Stimulated activated naive CD4-positive, alpha-beta T cell treated with Interleukin-2 at 50 U/mL for 16 hours (primary cell): ENCODE results near the gene OTOF.

Experiments
- DNase-seq: peaks from one replicate; lab custom pipeline; 2025; lab: John Stamatoyannopoulos, UW

OTOF gene

DNA sequence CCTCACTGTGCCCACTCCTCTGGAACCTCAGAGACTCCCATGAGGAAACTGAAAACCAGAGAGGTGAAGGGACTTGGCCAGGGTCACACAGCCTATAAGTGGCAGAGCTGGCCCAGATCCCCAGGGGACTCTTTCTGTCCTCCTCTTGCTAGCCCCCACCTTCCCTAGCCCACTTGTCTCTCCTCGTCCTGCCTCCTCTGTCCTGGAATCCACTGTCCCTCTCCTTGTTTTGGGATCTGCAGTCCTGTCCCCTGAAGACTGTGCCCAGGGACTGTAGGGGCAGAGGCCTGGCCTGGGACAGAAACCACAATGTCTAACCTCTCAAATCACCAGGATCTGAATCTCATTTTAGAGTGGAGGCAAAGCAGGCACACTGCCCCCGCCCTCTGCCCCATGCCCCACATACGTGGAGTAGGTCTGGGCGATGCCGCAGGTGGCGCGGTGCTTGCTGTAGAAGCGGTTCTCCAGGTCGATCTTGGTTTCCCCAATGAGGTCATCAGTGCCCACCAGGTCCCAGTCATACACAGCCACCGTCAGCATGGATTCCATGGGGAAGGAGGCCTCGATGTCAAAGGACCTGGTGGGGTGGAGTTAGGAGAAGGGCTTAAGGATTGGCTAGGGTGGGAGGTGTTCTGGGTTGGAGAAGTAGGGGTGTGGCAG, 12.5 kb downstream of the OTOF start:
- DNase-seq: no peak

DNA sequence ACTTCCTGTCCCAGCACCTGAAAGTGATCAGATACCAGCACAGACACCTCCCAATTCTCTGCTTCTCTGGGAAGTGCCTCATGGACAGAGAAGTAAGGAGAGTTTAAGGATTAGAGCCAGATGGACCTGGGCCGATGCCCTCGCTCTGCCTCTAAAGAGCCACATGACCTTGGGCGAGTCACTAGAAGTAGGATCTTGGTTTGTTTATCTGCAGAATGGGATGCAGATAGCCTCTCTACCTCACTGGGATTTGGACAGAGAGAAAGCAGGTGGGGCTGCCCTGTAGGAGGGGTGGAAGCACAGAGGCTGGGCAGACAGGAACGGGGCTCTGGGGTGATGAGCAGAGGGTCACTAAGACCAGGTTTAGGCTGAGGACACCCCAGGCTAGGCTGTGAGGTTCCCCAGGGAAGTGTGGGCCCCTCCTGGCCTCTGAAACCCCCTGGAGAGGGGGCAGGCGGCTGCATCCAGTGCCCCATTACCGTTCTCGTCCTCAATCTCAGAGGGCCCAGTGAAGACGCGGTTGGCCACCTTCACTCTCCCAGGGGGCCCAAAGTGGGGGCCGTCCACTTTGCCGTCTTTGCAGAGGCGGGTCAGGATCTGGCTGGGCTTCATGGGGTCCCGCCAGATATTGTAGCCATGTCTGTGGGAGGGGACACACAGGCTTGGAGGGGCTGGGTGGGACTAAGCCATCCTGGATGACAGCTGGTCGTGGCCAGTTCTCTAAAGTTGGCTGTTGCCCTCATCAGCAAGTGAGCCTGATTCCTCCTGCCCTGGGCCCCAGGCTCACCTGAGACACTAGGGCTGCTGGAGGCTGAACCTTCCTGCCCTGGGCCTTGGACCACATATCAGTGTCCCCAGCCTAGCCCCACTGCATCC, 13.3 kb downstream of the OTOF start:
- DNase-seq: no peak

DNA sequence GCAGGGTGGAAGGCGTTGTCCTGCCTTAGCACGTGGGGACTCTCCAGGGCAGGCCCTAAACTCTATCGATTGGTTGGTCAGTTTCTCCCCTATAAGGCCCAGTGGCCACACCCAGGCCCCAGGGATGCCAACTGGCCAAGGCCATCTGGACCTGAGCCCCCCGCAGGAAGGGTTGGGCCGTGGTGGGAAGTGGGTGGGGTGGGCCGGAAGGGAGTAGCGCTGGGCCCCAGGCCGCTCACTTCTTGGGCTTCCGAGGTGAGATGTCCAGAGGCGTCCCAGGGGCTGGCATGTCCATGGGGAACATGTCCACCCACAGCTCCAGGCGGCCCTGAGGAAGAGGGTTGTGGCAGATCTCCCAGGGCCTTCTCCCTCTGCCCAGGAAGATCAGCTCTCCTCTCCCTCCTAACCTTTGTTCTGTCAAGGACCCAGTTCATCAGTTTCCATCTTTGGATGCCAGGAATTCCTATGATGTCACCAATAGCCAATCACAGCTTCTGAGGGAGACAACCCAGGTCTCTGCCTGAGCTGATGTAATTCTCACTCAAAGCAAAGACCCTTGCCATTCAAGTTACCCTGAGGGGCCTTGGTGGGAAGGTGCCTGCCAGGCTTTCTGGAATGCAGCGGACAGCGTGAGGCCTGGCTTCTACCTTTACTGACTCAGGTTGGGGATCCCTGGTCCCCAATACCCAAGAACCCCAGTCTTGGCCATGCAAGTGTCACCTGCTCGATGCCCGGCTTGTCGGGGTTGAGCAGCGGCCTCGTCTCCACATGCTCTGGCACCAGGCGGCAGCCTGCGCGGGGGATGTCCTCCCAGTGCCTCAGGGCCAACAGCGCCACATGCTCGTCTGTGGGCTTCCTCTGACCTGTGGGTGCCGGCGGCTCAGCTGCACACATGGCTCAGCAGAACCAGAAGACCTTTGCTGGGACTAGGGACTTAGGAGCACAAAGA, 14.4 kb downstream of the OTOF start:
- no peak for DNase-seq

DNA sequence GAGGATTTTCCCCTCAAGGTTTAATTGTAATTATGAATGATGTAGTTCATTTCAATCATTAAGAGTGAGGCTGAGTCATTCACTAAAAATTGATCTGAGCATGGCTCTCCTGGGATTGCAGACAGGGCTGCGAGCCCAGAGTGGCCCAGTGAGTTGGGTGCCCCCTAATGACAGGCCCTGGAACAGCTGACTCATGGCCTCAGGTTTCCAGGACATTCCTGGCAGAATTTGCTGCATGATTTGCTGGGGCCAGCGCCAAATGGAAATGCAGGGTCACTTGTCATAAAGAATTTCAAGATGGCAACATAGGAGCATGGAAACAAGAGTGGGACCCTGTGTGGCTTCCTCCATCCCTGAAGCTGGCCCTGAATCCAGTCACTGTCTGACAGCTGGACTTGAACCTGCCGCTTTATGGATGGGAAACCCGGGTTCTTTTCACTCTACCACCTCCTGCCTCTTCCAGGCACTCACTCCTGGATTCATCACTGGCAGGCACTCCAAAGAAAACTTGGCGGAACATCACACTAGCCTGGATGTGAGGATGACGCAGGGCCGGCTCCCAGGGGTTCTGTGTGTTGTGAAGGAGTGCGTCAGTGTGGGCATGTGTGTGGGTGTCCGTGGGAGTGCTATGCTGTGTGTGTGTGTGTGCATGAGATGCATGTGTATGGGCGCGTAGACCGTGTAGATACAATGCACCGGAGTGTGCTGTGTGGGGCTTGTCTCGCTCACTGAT, 15.2 kb downstream of the OTOF start:
- DNase-seq: no peak

DNA sequence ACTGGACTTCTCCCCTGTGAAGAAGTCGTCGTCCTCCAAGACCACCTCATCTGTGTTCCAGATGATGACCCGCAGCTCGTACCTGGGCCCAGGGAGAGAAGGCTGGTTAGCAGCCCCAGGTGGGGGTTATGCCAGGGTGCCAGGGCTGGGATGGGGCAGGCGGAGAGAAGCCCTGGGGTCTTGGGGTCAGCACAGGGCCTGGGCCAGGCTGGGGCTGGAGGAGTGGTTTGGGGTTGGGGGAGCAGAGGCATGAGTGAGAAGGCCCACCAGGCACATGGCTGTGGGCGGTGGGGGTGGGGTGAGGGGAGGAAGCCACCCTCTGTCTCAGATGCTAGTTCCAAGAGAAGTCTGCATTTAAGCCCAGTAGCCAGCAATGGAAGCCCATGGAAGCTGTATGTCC, 15.8 kb downstream of the OTOF start:
- no peak for DNase-seq

DNA sequence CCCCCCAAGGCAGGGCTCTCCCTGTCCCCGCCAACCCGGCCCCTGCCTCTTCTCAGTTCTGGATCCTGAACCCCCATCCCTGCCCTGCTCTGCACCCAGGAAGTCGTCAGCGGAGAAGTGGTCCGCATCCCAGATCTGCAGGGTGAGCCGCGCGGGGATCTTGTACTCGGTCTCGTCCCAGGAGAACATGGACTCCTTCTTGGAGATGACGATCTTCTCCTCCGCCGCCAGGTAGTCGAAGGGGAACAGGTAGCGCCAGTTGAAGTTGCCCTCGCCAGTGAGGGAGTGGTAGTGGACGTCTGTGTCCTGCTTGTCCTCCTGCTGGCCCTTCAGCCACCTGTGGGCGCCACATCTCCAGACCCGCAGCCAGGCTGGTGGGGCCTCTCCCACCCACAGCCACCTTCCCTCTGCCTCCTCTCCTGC, 16.3 kb downstream of the OTOF start:
- DNase-seq: no peak

DNA sequence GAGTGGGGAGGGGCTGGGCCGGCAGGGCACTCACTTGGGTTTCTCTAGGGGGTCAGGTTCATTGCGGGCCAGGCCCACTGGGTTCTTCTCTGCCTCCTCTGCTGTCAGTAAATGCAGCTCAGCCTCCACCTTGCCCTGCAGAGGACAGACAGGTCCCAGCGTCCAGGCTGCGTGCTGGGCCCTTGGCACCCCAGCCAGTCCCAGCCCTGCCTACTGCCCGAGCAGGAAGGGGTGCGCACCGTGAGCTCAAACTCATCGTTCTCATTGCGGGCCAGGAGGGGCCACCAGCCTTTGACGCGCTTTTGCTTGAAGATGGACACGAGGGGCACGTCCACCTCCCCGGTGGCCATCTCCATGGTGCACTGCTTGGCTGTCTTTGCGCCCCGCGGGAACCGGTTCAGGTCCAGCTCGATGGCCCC, 17.3 kb downstream of the OTOF start:
- DNase-seq: no peak

DNA sequence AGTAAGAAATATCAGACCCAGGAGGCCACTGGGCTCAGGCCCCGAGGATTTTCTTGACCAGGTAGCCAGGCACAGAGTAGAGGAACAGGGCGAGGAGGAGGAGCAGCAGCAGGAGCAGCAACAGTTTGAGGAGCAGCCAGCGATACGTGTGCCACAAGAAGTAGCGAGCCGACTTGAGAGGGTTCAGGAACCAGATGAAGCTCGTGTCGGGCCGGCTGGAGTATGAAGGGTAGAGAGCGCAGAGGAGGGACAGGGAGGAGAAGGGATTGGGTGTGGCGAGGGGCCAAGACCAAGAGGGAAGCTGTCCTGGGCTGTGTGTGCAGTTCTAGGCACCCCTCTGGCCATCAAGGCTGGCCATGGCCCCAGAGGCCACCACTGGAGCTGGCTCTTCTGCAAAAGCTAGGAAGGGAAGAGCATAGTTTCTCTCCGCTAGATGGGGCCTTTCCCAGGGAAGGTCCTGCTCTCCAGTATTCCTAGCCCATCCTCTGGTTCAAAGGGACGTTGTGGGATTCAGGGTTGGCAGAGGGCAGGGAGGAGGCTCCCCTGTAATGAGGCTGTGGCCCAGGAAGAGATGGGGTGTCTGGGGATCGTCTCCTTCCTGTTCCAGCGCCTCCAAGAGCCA, 17.8 kb downstream of the OTOF start:
- DNase-seq: no peak

DNA sequence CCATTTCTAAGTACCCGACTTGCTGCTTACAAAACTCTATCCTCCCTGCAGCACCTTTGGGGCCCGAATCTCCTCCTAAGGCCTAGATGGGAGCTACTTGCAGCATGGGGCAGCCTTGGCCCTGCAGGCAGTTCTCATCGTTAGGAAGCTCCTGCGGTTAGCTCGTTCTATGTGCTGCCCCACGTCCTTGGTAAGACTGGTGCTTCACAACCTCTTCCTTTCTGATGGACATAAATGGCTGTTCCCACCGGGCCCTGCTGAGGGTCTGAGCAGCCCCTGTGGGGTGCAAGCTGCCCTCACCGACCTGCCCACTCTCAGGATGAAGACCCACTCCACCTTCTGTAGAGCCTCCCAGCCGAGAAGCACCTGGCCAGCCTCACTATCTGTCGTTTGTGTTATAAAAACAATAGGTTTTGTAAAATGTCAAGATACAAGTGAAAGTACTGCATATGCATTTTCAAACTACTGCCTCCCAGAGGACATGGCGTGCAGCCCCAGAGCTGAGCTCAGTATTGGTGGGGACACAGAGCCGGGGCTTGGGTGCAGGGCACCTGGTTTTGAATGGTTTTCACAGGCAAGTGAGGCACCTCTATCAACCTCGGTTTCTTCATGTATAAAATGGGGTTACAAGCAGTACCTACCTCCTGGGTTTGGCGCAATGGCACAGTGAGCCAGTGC, 19.4 kb downstream of the OTOF start:
- DNase-seq: no peak

DNA sequence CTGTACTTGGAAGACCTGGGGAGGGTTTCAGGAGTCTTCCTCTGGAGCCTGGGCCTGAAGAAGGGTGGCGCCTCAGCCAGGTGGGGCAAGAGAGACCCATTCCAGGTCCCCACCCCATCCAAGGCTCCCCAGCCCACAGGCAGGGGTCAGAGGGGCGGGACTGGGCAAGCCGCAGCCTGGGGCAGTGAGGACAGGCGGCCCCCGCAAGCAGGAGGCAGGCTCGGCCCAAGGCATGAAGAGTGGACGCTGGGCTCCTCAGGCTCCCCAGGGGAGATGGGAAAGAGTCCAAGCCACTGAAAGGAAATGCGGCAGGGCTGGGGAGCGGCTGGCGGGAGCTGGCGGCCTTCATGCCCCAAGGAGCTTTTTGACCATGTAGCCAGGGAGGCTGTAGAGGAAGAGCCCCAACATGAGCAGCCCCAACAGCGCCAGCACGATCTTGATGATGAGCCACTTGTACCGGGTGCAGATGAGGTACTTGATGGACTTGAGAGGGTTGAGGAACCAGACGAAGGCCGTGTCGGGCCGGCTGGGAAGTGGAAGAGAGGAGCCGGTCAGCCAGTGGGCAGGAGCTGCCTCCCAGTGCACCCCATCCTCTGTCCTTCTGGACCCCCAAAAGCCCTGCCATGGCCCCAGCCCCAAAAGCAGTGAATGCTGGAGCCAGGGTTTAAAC, 20.1 kb downstream of the OTOF start:
- no peak for DNase-seq

DNA sequence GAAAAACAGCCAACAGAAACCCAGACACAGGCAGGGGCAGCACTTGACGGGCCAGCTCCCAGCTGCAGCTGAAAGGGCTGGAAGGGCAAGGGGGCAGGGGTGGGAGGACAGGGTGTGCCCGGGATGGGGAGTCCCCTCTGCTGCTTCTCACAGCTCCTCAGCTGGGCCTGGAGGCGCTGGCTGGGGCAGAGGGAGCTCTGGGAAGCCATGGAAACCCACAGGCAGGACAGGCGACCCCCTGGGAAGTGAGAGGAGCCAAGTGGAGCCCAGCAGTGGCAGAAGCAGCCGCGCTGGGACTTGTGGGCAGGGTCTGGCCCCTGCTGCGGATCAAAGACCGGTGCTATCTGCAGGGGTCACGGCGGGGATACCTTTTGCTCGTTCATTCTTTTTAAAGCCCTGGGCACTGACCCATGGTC, 20.7 kb downstream of the OTOF start:
- no peak for DNase-seq

DNA sequence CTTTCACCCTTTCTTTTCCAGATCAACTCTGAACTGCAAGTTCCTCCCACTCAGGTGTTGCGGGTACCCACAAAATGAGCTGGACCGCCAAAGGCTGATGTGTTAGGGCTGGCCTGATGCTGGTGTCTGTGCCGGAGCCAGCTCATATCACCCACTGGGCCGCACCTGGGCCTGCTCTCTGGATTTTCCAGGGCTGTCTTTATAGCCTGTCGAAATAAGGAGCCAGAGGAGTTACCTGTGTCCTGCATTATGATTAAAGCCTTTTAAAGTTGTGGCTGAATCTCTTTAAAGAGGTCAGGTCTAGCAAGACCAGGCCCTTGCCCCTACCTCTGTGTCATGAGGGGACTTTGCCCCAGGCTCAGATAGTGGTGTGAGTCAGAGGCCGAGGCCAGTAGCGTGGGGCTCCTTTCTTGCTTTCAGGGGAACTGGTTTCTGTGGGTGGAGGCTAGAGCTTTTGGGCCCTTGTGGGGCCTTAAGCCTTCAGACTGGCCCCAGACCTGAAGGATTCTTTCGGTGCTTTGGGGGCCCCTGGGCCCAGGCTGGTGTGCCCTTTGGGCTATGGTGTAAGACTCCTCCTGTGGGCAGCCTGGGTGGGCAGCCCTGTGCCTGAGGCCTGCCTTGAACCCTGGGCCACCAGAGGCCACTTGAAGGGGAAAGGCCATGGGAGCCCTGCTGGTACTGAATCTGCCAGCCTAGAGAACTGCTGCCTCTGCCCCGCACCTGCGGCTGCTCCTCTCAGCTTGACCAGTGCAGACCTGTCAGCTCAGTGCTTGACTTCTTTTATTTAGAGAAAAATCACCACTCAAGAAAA, 21.3 kb downstream of the OTOF start:
- no peak for DNase-seq

DNA sequence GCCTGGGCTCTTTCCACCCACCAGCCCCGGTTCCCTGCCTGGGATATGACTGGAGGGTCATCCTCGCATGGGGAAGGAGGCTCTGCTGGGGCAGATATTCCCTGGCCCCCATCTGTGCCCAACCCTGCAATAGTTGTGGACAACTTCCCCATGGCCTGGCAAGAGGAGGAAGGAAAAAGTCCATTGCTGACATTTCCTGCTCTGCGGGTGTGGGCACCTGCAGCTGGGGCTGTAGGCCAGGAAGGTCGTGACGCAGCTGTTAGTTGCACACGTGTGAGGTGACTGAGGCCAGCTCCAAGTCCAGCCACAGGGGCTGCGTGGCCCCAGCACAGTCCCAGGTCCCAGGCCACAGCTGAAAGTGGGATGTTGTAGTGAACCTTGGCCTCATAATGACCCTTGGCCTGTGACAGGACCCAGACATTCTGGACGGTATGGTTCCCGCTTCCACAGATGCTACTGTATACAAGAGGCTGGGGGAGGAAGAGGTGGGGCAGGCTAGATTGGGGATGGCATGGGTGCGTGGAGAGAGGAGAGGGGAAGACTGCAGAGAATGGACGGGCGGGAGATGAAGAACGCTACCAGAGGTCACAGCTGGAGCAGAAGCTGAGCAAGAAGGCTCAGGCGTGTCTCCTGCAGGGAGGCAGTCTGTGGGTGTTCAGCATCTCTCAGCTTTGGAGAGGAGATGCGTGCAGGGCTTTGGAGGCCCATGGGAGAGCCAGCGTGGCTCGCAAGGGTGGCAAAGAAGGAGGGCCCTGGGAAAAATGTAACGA, 22.1 kb downstream of the OTOF start:
- DNase-seq: no peak

DNA sequence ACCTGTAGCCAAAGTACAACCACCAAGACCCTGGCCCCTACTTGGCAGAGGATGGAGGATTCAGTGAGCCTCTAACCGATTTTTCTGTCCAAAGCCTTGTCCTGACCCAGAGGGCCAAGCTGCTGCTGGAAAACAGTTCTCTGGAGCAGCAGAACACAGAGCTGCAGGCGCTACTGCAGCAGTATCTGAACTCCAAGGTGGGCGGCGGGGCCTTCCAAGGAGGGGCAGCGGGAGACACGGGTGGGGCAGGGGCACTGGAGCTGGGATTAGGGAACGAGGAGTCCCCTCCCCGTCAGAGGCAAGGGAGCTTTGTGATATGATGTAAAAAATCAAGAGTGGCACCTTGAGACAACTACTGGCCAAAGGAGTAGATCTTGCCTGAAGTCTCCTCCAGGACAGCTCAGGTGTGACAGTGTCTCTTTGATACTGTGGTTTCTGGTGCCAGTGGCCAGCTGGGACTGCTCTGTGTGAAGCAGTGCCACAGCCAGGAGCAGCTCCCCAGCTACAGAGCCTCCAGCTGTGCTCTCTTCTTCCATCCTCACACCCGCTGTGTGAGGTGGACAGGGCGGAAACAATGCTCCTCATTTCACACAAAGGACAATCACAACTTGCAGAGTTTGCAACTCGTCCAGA, 22.8 kb downstream of the OTOF start:
- no peak for DNase-seq

DNA sequence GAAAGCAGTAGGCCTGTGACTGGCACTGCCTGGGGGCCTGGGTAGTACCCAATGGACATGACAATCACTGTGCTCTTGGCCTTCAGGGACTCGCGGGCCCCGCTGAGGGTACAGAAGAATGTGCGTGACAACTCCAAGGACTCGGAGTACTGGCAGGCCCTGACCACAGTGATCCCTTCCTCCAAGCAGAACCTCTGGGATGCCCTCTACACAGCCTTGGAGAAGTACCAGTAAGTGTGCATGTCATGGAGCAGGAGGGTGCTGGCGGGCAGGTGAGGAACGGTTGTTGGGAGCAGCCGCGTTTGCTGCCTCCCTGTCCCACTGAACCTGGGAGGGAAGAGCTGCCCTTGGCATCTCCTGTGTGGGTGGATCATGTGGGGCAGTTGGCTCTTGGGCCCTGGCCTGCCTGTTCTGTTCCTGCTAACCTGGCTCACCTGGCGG, 23.3 kb downstream of the OTOF start:
- DNase-seq: no peak

DNA sequence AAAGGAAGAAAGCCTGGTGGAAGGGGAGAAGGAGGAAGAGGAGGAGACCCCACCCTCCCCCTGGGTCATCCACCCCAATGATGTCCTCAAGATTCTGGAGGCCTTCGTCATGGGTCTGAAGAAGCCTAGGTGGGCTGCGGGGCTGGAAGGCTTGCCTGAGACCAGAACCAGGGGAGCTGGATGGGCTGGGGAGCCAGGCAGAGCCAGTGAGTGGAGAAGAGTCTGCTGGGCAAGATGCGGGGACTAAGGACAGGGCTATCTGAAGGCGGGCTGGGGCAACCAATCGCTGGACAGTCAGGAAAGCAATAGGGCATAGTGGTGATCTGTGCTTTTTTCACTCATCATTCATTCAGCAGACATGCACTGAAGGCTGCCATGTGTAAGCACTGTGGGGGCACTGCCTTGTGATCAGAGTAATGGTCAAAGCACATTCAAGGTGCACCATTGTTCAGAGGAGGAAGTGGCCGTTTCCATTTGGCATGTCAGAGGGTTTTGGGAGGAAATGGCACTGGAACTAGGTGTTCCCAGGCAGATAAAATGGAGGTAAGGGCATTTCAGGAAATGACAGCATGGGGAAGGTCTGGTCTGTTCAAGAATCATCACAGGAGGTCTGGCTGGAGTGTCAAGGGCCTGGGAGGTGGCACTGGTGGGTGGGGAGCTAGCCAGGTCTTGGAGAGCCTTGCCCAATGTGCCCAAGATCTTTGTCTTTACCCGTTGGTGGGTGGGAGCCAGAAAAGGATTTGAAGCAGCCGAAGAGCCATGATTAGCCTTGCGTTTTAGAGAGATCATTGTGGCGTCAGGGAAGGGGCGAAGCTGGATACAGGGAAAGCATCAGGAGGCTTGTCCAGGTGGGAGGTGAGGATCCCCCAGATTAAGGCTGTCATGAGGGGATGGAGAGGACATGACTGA, 24.2 kb downstream of the OTOF start:
- no peak for DNase-seq

DNA sequence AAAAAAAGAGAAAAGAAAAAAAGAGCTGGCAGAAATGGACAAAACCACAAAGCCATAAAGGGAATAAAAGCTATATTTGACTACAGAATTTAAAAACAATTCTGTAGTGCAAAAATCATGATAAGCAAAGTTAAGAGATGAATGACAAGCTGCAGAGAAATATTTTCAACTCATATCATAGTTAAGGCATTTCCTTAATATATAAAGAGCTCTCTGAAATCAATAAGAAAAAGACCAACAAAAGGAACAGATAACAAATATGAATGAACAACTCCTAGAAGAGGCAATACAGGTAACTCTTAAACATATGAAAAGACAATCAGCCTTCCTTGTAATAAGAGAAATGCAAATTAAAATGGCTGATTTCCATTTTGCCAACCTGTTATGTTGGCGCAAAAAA, 26.2 kb downstream of the OTOF start:
- no peak for DNase-seq
